Esophagus squamous epithelium (tissue), 4 donors: Measurements from ENCODE around the gene SNED1.

Experiments used
- CTCF ChIP-seq, 6 experiments: fragments of 450-650 bp in 4 of 6; fragments of 200-600 bp in 2 of 6; sonication (generic) in 2 of 6; IDR thresholded peaks; one replicate each; pipeline ENCODE4 v1.5.1; 2016 to 2019; ENCODE audit warnings: antibody characterized with exemption in 6 of 6, mild to moderate bottlenecking in 4 of 6, moderate library complexity in 4 of 6
- POLR2A ChIP-seq, 4 donors: fragments of 450-650 bp; IDR thresholded peaks; one replicate each; pipeline ENCODE4 v1.6.1; 2017; ENCODE audit warnings: antibody characterized with exemption in 4 of 4, mild to moderate bottlenecking in 4 of 4, moderate library complexity in 3 of 4

- TF ChIP-seq CTCF (IDR thresholded peaks at IDR 0.05), result no peak
- TF ChIP-seq POLR2A (IDR thresholded peaks at IDR 0.05), result no peak
These were observed 19.9 kb downstream of the SNED1 start for GRCh38 chr2:241018051-241018891.
